ENCODE results near the gene MGAT5. TPM values are rescaled to one million over a fixed set of nuclear protein-coding genes. Genes with fewer than 3 reads are reported as not detected.

The MGAT5 gene
- total RNA-seq, 1 experiment from 2014 or later = 34.0 TPM

DNA sequence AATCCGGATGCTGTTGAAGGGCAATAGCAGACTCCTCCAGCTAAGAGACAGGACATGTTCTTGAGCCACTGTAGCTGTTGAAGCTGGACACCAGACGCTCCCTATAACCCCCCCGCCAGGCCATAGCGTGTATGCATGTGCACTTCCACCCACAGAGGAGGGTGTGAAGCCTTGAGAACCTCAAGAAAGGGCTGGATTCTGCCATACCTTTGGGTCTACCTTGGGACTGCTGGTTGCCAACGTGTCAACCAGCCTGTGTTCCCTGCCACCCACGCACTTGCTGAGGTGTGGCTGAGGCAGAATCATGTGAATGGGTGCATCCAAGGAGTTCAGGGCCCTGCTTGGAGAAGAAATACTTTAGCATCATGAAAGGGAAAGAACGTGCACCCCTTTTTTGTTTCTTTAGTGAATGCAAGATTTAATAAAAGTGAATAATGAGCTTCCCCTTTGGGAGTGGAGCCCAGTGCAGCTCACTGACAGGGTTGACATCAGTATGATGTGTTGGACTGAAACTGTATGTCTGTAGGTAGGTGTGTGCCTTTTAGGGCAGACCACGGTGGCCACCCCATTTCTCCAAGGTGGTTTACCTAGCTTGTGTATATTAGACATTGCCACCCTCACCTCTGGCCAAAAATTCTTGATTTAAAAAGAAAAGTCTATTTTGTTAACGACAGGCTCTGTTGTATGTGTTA lies 198.3 kb downstream of the MGAT5 start:
- Histone ChIP-seq H3K36me3 (ENCODE audit: control insufficient read depth in 1 of 2, insufficient read depth in 2 of 2, low read length in 2 of 2) (no peaks in the 10 kb centered on the region; a peak in 1 of 4 replicates), H3K9me2 (ENCODE audit: insufficient read depth) (no peaks in the 10 kb centered on the region), H3K79me2 (ENCODE audit: insufficient read depth, low read length) (no peaks in the 10 kb centered on the region), H3K9ac (ENCODE audit: low read length) (no peak overlapping the region), H3K27me3 (ENCODE audit: insufficient read depth, low read length) (no peaks in the 10 kb centered on the region), H3K27ac (ENCODE audit: low read depth, low read length) (no peak overlapping the region), H3K4me2 (ENCODE audit: low read length) (no peak overlapping the region), H3K9me3 (ENCODE audit: control insufficient read depth in 1 of 2, insufficient read depth in 1 of 2, low read depth in 1 of 2, low read length in 2 of 2) (no peaks in the 10 kb centered on the region), H2AFZ (ENCODE audit: low read depth, low read length, poor library complexity, severe bottlenecking) (no peak overlapping the region), H3K4me1 (ENCODE audit: control insufficient read depth in 1 of 2, insufficient read depth in 2 of 2, low read length in 2 of 2) (no peaks in the 10 kb centered on the region), H3K4me3 (replicated peaks in 1 of 2; ENCODE audit: low read depth in 1 of 2, low read length in 2 of 2) (no peak overlapping the region), H4K20me1 (ENCODE audit: insufficient read depth) (no peaks in the 10 kb centered on the region)
- no peak for DNase-seq (ENCODE audit: low read depth, low spot score)
- intact Hi-C loops (cut with micrococcal nuclease) = no loop called here
- ChIA-PET RAD21 (ENCODE audit: low non-redundant PET in 1 of 2, low total read pairs in 2 of 2, uncharacterized antibody in 2 of 2, unreplicated experiment in 2 of 2) (interaction anchor here in 1 of 2 experiments (1.9 kb wide), 1 partner anchor 565 kb away, joined by 4 read pairs; no protein-coding TSS in a partner anchor), CTCF (interaction anchor here (1.7 to 3.1 kb wide), 3 partner anchors 17 to 565 kb away, joined by 4 to 43 read pairs (median 20); no protein-coding TSS in a partner anchor), POLR2A (no interaction called here)
- no TSS peak for BruUV-seq (replicated peaks)
- TF ChIP-seq, protein P1, sequence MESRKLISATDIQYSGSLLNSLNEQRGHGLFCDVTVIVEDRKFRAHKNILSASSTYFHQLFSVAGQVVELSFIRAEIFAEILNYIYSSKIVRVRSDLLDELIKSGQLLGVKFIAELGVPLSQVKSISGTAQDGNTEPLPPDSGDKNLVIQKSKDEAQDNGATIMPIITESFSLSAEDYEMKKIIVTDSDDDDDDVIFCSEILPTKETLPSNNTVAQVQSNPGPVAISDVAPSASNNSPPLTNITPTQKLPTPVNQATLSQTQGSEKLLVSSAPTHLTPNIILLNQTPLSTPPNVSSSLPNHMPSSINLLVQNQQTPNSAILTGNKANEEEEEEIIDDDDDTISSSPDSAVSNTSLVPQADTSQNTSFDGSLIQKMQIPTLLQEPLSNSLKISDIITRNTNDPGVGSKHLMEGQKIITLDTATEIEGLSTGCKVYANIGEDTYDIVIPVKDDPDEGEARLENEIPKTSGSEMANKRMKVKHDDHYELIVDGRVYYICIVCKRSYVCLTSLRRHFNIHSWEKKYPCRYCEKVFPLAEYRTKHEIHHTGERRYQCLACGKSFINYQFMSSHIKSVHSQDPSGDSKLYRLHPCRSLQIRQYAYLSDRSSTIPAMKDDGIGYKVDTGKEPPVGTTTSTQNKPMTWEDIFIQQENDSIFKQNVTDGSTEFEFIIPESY (IDR thresholded peaks at IDR 0.05; ENCODE audit: extremely low read depth, insufficient replicate concordance, low read length) = no peak
- TF ChIP-seq CBX3 (IDR thresholded peaks at IDR 0.05; ENCODE audit: low read depth) (no peak), EZH2phosphoT487 (IDR thresholded peaks at IDR 0.05; ENCODE audit: borderline replicate concordance) (no peak), YY1 (IDR thresholded peaks at IDR 0.05; ENCODE audit: extremely low read depth, insufficient replicate concordance, low read depth, low read length) (no peak)
- ATAC-seq = no peak

DNA sequence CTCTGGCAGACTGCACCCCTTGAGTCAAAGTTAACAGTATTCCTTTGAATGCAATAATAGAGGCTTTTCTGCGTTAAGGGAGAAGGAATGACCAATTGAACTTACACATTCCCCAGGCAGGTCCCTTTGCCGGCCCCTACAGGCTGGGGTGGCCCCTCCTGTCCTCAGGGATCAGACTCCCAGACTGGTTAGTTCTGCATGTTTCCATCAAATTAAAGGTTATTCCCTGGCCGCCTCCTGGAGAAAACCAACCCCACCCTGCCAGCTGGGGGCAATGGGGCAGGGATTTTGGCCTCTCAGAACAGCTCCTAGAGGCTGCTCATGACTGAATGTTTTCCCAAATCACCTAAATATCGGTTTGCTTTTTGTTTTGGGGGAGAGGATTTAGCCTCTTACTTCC lies 199.6 kb downstream of the MGAT5 start:
- no peaks in the 10 kb centered on the region for H3K4me1 ChIP-seq (ENCODE audit: control insufficient read depth in 1 of 2, insufficient read depth in 2 of 2, low read length in 2 of 2)
- H3K9ac ChIP-seq (ENCODE audit: low read length) = no peak overlapping the region
- H4K20me1 ChIP-seq (ENCODE audit: insufficient read depth) = no peaks in the 10 kb centered on the region
- no TSS peak for BruUV-seq (replicated peaks)
- POLR2A ChIA-PET = no interaction called here
- H3K79me2 ChIP-seq (ENCODE audit: insufficient read depth, low read length) = no peaks in the 10 kb centered on the region
- no peak for ATAC-seq
- intact Hi-C loops (cut with micrococcal nuclease) = no loop called here
- H3K4me3 ChIP-seq (replicated peaks in 1 of 2; ENCODE audit: low read depth in 1 of 2, low read length in 2 of 2) = no peak overlapping the region
- no peak overlapping the region for H3K4me2 ChIP-seq (ENCODE audit: low read length)
- no peaks in the 10 kb centered on the region; a peak in 1 of 4 replicates for H3K36me3 ChIP-seq (ENCODE audit: control insufficient read depth in 1 of 2, insufficient read depth in 2 of 2, low read length in 2 of 2)
- no peaks in the 10 kb centered on the region for H3K9me2 ChIP-seq (ENCODE audit: insufficient read depth)
- no peak overlapping the region for H3K27ac ChIP-seq (ENCODE audit: low read depth, low read length)
- H3K27me3 ChIP-seq (ENCODE audit: insufficient read depth, low read length) = no peaks in the 10 kb centered on the region
- H2AFZ ChIP-seq (ENCODE audit: low read depth, low read length, poor library complexity, severe bottlenecking) = no peak overlapping the region
- TF ChIP-seq RAD21 (IDR thresholded peaks at IDR 0.05; ENCODE audit: low read depth) (no peak), FOSL1 (IDR thresholded peaks at IDR 0.05; ENCODE audit: low read depth) (no peak), ZFX (IDR thresholded peaks at IDR 0.05) (no peak), TCF7L2 (IDR thresholded peaks at IDR 0.05; ENCODE audit: borderline replicate concordance, extremely low read depth, insufficient read depth, insufficient read length) (no peak), EZH2phosphoT487 (IDR thresholded peaks at IDR 0.05; ENCODE audit: borderline replicate concordance) (no peak), ZNF274 (IDR thresholded peaks at IDR 0.05; ENCODE audit: low read depth, low read length) (no peak)
- TF ChIP-seq, protein P2, sequence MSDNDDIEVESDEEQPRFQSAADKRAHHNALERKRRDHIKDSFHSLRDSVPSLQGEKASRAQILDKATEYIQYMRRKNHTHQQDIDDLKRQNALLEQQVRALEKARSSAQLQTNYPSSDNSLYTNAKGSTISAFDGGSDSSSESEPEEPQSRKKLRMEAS (IDR thresholded peaks at IDR 0.05) = no peak
- DNase-seq (ENCODE audit: low read depth, low spot score) = no peak
- no peaks in the 10 kb centered on the region for H3K9me3 ChIP-seq (ENCODE audit: control insufficient read depth in 1 of 2, insufficient read depth in 1 of 2, low read depth in 1 of 2, low read length in 2 of 2)
- RAD21 ChIA-PET (ENCODE audit: low non-redundant PET in 1 of 2, low total read pairs in 2 of 2, uncharacterized antibody in 2 of 2, unreplicated experiment in 2 of 2) = no interaction called here
- CTCF ChIA-PET = interaction anchor here (1.7 kb wide), 1 partner anchor 335 kb away, joined by 3 read pairs; no protein-coding TSS in a partner anchor

Data from HCT116 (cell line).